Trophoblast cell (in vitro differentiated cells and primary cell): ENCODE results near the gene NUP107.

Source experiments
- DNase-seq, 2 donors: peaks; one replicate each; pipeline ENCODE4 v3.0.0-alpha.2; 2016
- H2AFZ ChIP-seq: 2 replicates; pipeline ENCODE4 v1.6.1; 2013; ENCODE audit warnings: low read length, moderate library complexity, mild to moderate bottlenecking; ENCODE audit not compliant: insufficient read depth, poor library complexity
- H2AK5ac ChIP-seq: 2 replicates; pipeline ENCODE4 v1.6.1; 2013; ENCODE audit warnings: mild to moderate bottlenecking, low read length
- H2BK120ac ChIP-seq: 2 replicates; pipeline ENCODE4 v1.6.1; 2013; ENCODE audit warnings: low read length, mild to moderate bottlenecking, moderate library complexity; ENCODE audit not compliant: insufficient read depth, poor library complexity
- H2BK12ac ChIP-seq: 2 replicates; pipeline ENCODE4 v1.6.1; 2013; ENCODE audit warnings: mild to moderate bottlenecking, low read length, moderate library complexity
- H2BK5ac ChIP-seq: 2 replicates; pipeline ENCODE4 v1.6.1; 2013; ENCODE audit warnings: low read length, low read depth, moderate library complexity, mild to moderate bottlenecking; ENCODE audit not compliant: poor library complexity
- H3K14ac ChIP-seq: 2 replicates; pipeline ENCODE4 v1.6.1; 2013; ENCODE audit warnings: mild to moderate bottlenecking, low read length
- H3K18ac ChIP-seq: 2 replicates; pipeline ENCODE4 v1.6.1; 2013; ENCODE audit warnings: mild to moderate bottlenecking, low read length
- H3K23ac ChIP-seq: 2 replicates; pipeline ENCODE4 v1.6.1; 2013; ENCODE audit warnings: low read length
- H3K27ac ChIP-seq: 2 replicates; pipeline ENCODE4 v1.5.1; 2013; ENCODE audit warnings: low read depth, mild to moderate bottlenecking, inconsistent platforms, low read length, moderate library complexity
- H3K27me3 ChIP-seq: 2 replicates; pipeline ENCODE4 v1.6.1; 2013; ENCODE audit warnings: inconsistent platforms, mild to moderate bottlenecking, low read length, moderate library complexity; ENCODE audit not compliant: insufficient read depth
- H3K36me3 ChIP-seq, 2 experiments: 1 replicate in 1 of 2; 2 replicates in 1 of 2; pipeline ENCODE4 v1.6.1; 2013; ENCODE audit warnings: low read length in 2 of 2, mild to moderate bottlenecking in 2 of 2, moderate library complexity in 1 of 2; ENCODE audit not compliant: insufficient read depth in 2 of 2, control insufficient read depth in 1 of 2
- H3K4ac ChIP-seq: 2 replicates; pipeline ENCODE4 v1.6.1; 2013; ENCODE audit warnings: low read depth, mild to moderate bottlenecking, low read length, moderate library complexity
- H3K4me1 ChIP-seq, 2 experiments: 1 replicate in 1 of 2; 2 replicates in 1 of 2; pipeline ENCODE4 v1.6.1; 2013; ENCODE audit warnings: low read length in 2 of 2, mild to moderate bottlenecking in 2 of 2, moderate library complexity in 1 of 2; ENCODE audit not compliant: insufficient read depth in 2 of 2, control insufficient read depth in 1 of 2
- H3K4me2 ChIP-seq: 2 replicates; pipeline ENCODE4 v1.6.1; 2013; ENCODE audit warnings: inconsistent platforms, mild to moderate bottlenecking, low read length, moderate library complexity
- H3K4me3 ChIP-seq: 2 replicates; pipeline ENCODE4 v1.5.1; 2013; ENCODE audit warnings: mild to moderate bottlenecking, low read depth, low read length, inconsistent platforms
- H3K79me1 ChIP-seq: one replicate; pipeline ENCODE4 v1.6.1; 2013; ENCODE audit warnings: low read length
- H3K79me2 ChIP-seq: 2 replicates; pipeline ENCODE4 v1.6.1; 2013; ENCODE audit warnings: low read length, mild to moderate bottlenecking; ENCODE audit not compliant: control insufficient read depth, insufficient read depth, poor library complexity
- H3K9ac ChIP-seq: 2 replicates; pipeline ENCODE4 v1.6.1; 2013; ENCODE audit warnings: mild to moderate bottlenecking, low read length
- H3K9me3 ChIP-seq: 2 replicates; pipeline ENCODE4 v1.6.1; 2013; ENCODE audit warnings: low read depth, mild to moderate bottlenecking, control low read depth, inconsistent platforms, low read length; ENCODE audit not compliant: insufficient read depth
- H4K12ac ChIP-seq: 2 replicates; pipeline ENCODE4 v1.6.1; 2013; ENCODE audit warnings: low read depth, mild to moderate bottlenecking, low read length, moderate library complexity
- H4K8ac ChIP-seq: 2 replicates; pipeline ENCODE4 v1.6.1; 2013; ENCODE audit warnings: low read depth, mild to moderate bottlenecking, low read length, moderate library complexity
- H4K91ac ChIP-seq: one replicate; pipeline ENCODE4 v1.6.1; 2013; ENCODE audit warnings: low read depth, mild to moderate bottlenecking, low read length, moderate library complexity
- WGBS: extraction: QIAGEN DNeasy Blood & Tissue Kit; methylation state at CpG from one replicate; pipeline ENCODE4 v1.1.7; 2013; ENCODE audit warnings: missing lambda C conversion rate; ENCODE audit not compliant: insufficient read length, insufficient coverage; ENCODE audit errors: extremely low coverage; 5-methylcytosine and 5-hydroxymethylcytosine counted together

Gene NUP107

DNA sequence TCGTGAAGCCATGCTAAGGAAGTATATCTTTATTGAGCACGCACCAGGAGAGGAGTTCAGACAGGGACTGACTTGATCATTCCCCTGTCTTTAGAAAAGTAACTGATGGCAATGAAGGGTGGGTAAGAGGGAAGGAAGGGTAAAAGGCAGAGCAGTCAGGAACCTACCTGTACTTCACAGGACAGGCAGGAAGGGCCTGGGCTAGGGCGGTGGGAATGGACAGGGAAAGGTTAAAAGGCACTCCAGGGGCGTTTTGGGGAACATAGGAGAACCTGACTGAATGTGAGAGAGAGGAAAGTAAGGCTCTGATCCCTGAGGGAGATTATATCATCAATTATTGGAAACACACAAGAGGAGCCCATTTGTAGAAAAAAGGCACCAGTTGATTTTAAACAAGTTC lies 63.1 kb downstream of the NUP107 start:
- Histone ChIP-seq H3K4me2 (no peak overlapping the region), H4K8ac (no peak overlapping the region), H3K9ac (peak overlapping the region; percentile 9), H4K91ac (no peak overlapping the region), H2BK12ac (no peak overlapping the region), H3K27ac (no peak overlapping the region), H4K12ac (no peak overlapping the region), H2BK120ac (no peak overlapping the region), H3K14ac (no peak overlapping the region), H3K4ac (no peak overlapping the region), H3K27me3 (no peaks in the 10 kb centered on the region), H3K79me2 (no peaks in the 10 kb centered on the region), H3K23ac (no peak overlapping the region), H3K9me3 (no peaks in the 10 kb centered on the region), H3K18ac (no peak overlapping the region), H2AFZ (no peak overlapping the region), H3K4me1 (no peaks in the 10 kb centered on the region), H3K36me3 (peaks cover 6 to 13% of the 10 kb centered on the region in 2 experiments), H2BK5ac (no peak overlapping the region), H3K79me1 (peaks cover 7% of the 10 kb centered on the region), H3K4me3 (no peak overlapping the region), H2AK5ac (no peak overlapping the region)
- no CpG with 5 or more reads among the region's 4 CpGs for WGBS
- no peak for DNase-seq

DNA sequence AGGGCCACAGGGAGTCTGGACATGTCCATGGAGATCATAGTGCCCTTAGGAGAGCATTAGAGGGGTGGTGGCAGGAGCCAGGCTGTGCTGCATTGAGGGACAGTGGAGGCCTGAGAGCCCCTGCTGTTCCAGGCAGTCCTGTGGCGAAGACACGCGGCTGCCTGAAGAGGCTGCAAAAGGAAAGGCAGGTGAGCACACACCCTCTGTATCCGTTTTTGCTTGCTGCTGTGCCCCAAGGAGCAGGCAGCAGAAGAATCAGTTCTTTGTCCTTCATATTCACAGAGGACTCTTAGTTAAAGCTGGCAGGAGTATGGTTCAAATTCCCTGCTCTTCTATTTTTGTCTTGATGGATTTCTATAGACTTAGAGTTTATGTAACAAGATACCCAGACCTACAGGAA lies 63.7 kb downstream of the NUP107 start:
- H3K4ac ChIP-seq: no peak overlapping the region
- H2AK5ac ChIP-seq: no peak overlapping the region
- no peak for DNase-seq
- no peak overlapping the region for H4K8ac ChIP-seq
- no peak overlapping the region for H3K27ac ChIP-seq
- peaks cover 6 to 17% of the 10 kb centered on the region in 2 experiments for H3K36me3 ChIP-seq
- no CpG with 5 or more reads among the region's 4 CpGs for WGBS
- no peak overlapping the region for H2BK12ac ChIP-seq
- no peak overlapping the region for H2BK5ac ChIP-seq
- H3K14ac ChIP-seq: no peak overlapping the region
- no peaks in the 10 kb centered on the region for H3K9me3 ChIP-seq
- no peak overlapping the region for H3K9ac ChIP-seq
- H4K91ac ChIP-seq: no peak overlapping the region
- H3K79me1 ChIP-seq: peaks cover 7% of the 10 kb centered on the region
- no peak overlapping the region for H2AFZ ChIP-seq
- H3K27me3 ChIP-seq: no peaks in the 10 kb centered on the region
- no peaks in the 10 kb centered on the region for H3K79me2 ChIP-seq
- no peak overlapping the region for H3K23ac ChIP-seq
- no peak overlapping the region for H2BK120ac ChIP-seq
- H3K4me3 ChIP-seq: no peak overlapping the region
- H3K4me2 ChIP-seq: no peak overlapping the region
- H3K18ac ChIP-seq: no peak overlapping the region
- H4K12ac ChIP-seq: no peak overlapping the region
- H3K4me1 ChIP-seq: no peaks in the 10 kb centered on the region

DNA sequence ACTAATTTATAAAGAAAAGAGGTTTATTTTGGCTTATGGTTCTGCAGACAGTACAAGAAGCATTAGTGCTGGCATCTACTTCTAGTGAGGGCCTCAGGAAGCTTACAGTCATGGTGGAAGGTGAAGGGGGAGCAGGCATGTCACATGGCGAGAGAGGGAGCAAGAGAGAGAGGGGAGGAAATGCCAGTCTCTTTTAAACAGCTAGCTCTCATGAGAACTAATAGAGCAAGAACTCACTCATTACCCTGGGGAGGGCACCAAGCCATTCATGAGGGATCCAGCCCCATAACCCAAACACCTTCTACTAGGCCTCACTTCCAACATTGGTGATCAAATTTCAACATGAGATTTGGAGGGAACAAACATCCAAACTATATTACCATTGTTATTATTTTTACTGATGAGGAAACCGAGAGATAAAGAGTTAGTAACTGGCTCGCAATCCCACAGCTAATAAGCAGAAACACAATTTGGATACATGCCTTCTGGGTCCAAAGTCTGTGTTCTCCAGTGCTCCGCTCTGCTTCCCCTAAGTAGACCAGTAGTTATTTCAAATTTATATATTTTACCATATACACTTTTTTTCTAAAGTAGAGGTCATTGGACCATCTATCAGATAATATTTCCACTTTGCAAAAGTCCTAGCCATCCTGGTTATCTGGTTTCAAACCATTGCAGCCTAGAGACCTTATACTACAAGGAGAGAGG lies 68.9 kb downstream of the NUP107 start:
- no peak overlapping the region for H2BK5ac ChIP-seq
- WGBS: no CpG with 5 or more reads among the region's 4 CpGs
- no peak overlapping the region for H3K23ac ChIP-seq

DNA sequence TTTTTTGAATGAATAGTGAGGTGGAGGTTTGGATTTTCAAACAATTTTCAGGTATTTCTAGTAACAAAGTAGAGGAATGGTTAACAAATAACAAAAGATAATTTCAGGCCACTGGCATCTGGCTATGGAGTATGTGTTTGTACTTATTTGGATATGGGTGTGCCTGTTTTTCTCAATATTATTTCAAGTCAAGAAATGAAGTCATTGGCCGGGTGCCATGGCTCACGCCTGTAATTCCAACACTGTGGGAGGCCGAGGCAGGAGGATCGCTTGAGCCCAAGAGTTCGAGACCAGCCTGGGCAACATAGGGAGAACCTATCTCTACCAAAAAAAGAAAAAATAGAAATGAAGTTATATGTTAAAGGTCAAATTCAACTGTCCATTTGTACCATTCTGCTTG lies 73.1 kb downstream of the NUP107 start:
- no CpG with 5 or more reads among the region's 5 CpGs for WGBS
- Histone ChIP-seq H3K18ac (no peak overlapping the region), H3K79me1 (no peaks in the 10 kb centered on the region), H3K4ac (no peak overlapping the region), H2AK5ac (no peak overlapping the region), H2AFZ (no peak overlapping the region), H3K36me3 (peaks cover 14 to 18% of the 10 kb centered on the region in 2 experiments), H3K27me3 (no peaks in the 10 kb centered on the region), H3K27ac (no peak overlapping the region), H3K23ac (no peak overlapping the region), H3K79me2 (no peaks in the 10 kb centered on the region), H3K4me2 (no peak overlapping the region), H3K14ac (no peak overlapping the region), H3K4me1 (no peaks in the 10 kb centered on the region), H3K4me3 (no peak overlapping the region), H3K9ac (no peak overlapping the region), H2BK5ac (no peak overlapping the region), H4K12ac (no peak overlapping the region), H3K9me3 (no peaks in the 10 kb centered on the region), H4K91ac (no peak overlapping the region), H2BK12ac (no peak overlapping the region), H2BK120ac (no peak overlapping the region), H4K8ac (no peak overlapping the region)
- DNase-seq: peak; percentile 70 to 84

More for the DNA sequence above, 68.9 kb downstream of the NUP107 start:
- Histone ChIP-seq H4K12ac (no peak overlapping the region), H3K4me3 (no peak overlapping the region), H2BK12ac (no peak overlapping the region), H3K27me3 (no peaks in the 10 kb centered on the region), H2AFZ (no peak overlapping the region), H3K4me2 (no peak overlapping the region), H3K79me2 (no peaks in the 10 kb centered on the region), H2AK5ac (no peak overlapping the region), H3K36me3 (peaks cover 9 to 19% of the 10 kb centered on the region in 2 experiments), H3K27ac (no peak overlapping the region), H3K4ac (no peak overlapping the region), H4K8ac (no peak overlapping the region), H3K79me1 (no peaks in the 10 kb centered on the region), H4K91ac (no peak overlapping the region), H3K9me3 (no peaks in the 10 kb centered on the region), H3K9ac (no peak overlapping the region), H2BK120ac (no peak overlapping the region), H3K4me1 (no peaks in the 10 kb centered on the region), H3K18ac (no peak overlapping the region), H3K14ac (no peak overlapping the region)
- DNase-seq: no peak
